Epithelial cell of esophagus (primary cell): ENCODE results near the gene DIPK1A.

Source experiments
- DNase-seq: peaks from one replicate; pipeline ENCODE4 v3.0.0; 2010; ENCODE audit warnings: low read depth
- H3K4me3 ChIP-seq: 2 replicates; pipeline ENCODE4 v1.5.1; 2011; ENCODE audit warnings: mild to moderate bottlenecking, low read length, control low read depth
- TF ChIP-seq, protein P1 (sequence below): IDR thresholded peaks from 2 replicates; pipeline ENCODE4 v1.5.1; 2011; ENCODE audit warnings: low read depth, mild to moderate bottlenecking, low read length, control low read depth, inconsistent platforms; ENCODE audit not compliant: insufficient read depth; ENCODE audit errors: missing control alignments

The DIPK1A gene

GRCh38 chr1:92951141-92951582 is 10.1 kb downstream of the DIPK1A start:
- H3K4me3 ChIP-seq: no peak overlapping the region
- TF ChIP-seq, protein P1, sequence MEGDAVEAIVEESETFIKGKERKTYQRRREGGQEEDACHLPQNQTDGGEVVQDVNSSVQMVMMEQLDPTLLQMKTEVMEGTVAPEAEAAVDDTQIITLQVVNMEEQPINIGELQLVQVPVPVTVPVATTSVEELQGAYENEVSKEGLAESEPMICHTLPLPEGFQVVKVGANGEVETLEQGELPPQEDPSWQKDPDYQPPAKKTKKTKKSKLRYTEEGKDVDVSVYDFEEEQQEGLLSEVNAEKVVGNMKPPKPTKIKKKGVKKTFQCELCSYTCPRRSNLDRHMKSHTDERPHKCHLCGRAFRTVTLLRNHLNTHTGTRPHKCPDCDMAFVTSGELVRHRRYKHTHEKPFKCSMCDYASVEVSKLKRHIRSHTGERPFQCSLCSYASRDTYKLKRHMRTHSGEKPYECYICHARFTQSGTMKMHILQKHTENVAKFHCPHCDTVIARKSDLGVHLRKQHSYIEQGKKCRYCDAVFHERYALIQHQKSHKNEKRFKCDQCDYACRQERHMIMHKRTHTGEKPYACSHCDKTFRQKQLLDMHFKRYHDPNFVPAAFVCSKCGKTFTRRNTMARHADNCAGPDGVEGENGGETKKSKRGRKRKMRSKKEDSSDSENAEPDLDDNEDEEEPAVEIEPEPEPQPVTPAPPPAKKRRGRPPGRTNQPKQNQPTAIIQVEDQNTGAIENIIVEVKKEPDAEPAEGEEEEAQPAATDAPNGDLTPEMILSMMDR: no peak
- DNase-seq: peak; percentile 83

GRCh38 chr1:92949937-92950817 is 11.1 kb downstream of the DIPK1A start:
- TF ChIP-seq, protein P1: no peak
- DNase-seq: peak; percentile 86
- H3K4me3 ChIP-seq: no peak overlapping the region

- TF ChIP-seq, protein P1: no peak
- DNase-seq: peak; percentile 76
Measured at GRCh38 chr1:92948071-92948470, 13.2 kb downstream of the DIPK1A start.

DNA sequence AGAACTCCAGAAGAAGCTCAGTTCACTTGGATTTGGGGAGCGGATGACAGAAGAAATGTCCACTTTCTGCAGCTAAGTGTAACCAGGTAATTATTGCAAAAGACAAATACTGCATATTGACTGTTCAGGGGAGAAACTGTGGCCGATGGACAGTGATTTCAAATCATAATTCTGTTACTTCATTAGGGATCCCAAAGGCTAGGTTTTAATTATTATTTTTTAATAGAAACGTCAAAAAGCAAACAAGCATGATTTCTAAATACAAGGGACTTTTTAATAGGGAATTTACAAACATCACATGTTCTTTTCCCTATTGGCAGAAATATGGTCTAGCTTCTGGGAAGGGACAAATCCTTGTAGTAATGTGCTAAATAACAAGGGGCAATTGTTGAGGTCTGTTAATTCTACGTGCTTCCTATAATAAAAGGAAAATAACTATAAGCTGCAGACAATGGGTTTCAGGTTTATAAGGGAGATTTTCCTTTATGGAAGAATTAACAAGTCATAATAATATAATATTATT is 15.5 kb downstream of the DIPK1A start:
- DNase-seq: no peak
- TF ChIP-seq, protein P1: no peak
- no peak overlapping the region for H3K4me3 ChIP-seq

More at GRCh38 chr1:92948071-92948470, 13.2 kb downstream of the DIPK1A start:
- no peak overlapping the region for H3K4me3 ChIP-seq

- H3K4me3 ChIP-seq: no peak overlapping the region
Measured at GRCh38 chr1:92944901-92945747, 16.1 kb downstream of the DIPK1A start.

GRCh38 chr1:92943502-92943847 is 17.8 kb downstream of the DIPK1A start:
- no peak for DNase-seq
- TF ChIP-seq, protein P1: no peak

More at GRCh38 chr1:92944901-92945747, 16.1 kb downstream of the DIPK1A start:
- TF ChIP-seq, protein P1: no peak
- DNase-seq: no peak

More at GRCh38 chr1:92943502-92943847, 17.8 kb downstream of the DIPK1A start:
- H3K4me3 ChIP-seq: no peak overlapping the region
